PC-9 (cell line): ENCODE data around the gene ZNF354C. TPM values are rescaled to one million over a fixed set of nuclear protein-coding genes. Genes with fewer than 3 reads are reported as not detected.

Experiments
- BruUV-seq: library from RNA; stranded (reverse); fragments of 400-500 nt; replicated peaks from 2 replicates; lab custom pipeline; 2021; lab: Mats Ljungman, UMichigan
- CTCF ChIA-PET: fragments of 300-600 bp; sonication (Branson Sonifier 250); formaldehyde crosslinking; loops from one replicate; lab custom pipeline; 2022; ENCODE audit warnings: antibody characterized with exemption; lab: Charles Lee
- POLR2A ChIA-PET: fragments of 300-600 bp; sonication (Branson Sonifier 250); formaldehyde crosslinking; loops from one replicate; lab custom pipeline; 2022; ENCODE audit warnings: antibody characterized with exemption; ENCODE audit not compliant: unreplicated experiment; lab: Charles Lee
- DNase-seq, 2 experiments: peaks; one replicate each; pipeline versions ENCODE4 v3.0.0 to v3.0.0-alpha.2; 2015 to 2022; ENCODE audit warnings: mixed read lengths in 1 of 2
- H2AFZ ChIP-seq: fragments of 200-600 bp; sonication (generic); 2 replicates; pipeline ENCODE4 v1.8.1; 2017; ENCODE audit warnings: antibody characterized with exemption
- H3F3A ChIP-seq: fragments of 200-600 bp; sonication (generic); 2 replicates; pipeline ENCODE4 v1.8.1; 2017; ENCODE audit warnings: antibody characterized with exemption, mild to moderate bottlenecking, low read depth; ENCODE audit not compliant: insufficient read depth
- H3K27ac ChIP-seq: fragments of 200-600 bp; sonication (generic); 2 replicates; pipeline ENCODE4 v1.6.1; 2016; ENCODE audit warnings: mixed run types
- H3K27me3 ChIP-seq: fragments of 200-600 bp; sonication (generic); 2 replicates; pipeline ENCODE4 v1.6.1; 2016; ENCODE audit warnings: low read depth, mixed run types; ENCODE audit not compliant: insufficient read depth
- H3K36me3 ChIP-seq: fragments of 200-600 bp; sonication (generic); 2 replicates; pipeline ENCODE4 v1.6.1; 2016; ENCODE audit warnings: low read depth, mixed run types
- H3K4me1 ChIP-seq: fragments of 200-600 bp; sonication (generic); replicated peaks from 2 replicates; pipeline ENCODE4 v1.6.1; 2016; ENCODE audit warnings: mixed run types; ENCODE audit not compliant: insufficient read depth
- H3K4me2 ChIP-seq: fragments of 200-600 bp; sonication (generic); 2 replicates; pipeline ENCODE4 v1.6.1; 2017; ENCODE audit warnings: mixed run types
- H3K4me3 ChIP-seq: fragments of 200-600 bp; sonication (generic); 2 replicates; pipeline ENCODE4 v1.6.1; 2016; ENCODE audit warnings: mixed run types
- H3K79me2 ChIP-seq: fragments of 200-600 bp; sonication (generic); 2 replicates; pipeline ENCODE4 v1.6.1; 2017; ENCODE audit warnings: low read depth, mixed run types
- H3K9me2 ChIP-seq: fragments of 200-600 bp; sonication (generic); 2 replicates; pipeline ENCODE4 v1.8.1; 2017; ENCODE audit warnings: mild to moderate bottlenecking; ENCODE audit not compliant: insufficient read depth
- H3K9me3 ChIP-seq: fragments of 200-600 bp; sonication (generic); 2 replicates; pipeline ENCODE4 v1.8.1; 2016; ENCODE audit warnings: low read depth; ENCODE audit not compliant: insufficient read depth
- H4K20me1 ChIP-seq: fragments of 200-600 bp; sonication (generic); 2 replicates; pipeline ENCODE4 v1.8.1; 2017; ENCODE audit not compliant: insufficient read depth
- CTCF ChIP-seq: fragments of 200-600 bp; sonication (generic); conservative IDR thresholded peaks from 2 replicates; pipeline ENCODE4 v1.6.1; 2017; ENCODE audit warnings: mixed run types, antibody characterized with exemption, mild to moderate bottlenecking, moderate library complexity
- EZH2 ChIP-seq: fragments of 200-600 bp; sonication (generic); IDR thresholded peaks from 2 replicates; pipeline ENCODE4 v1.8.0; 2017; ENCODE audit warnings: antibody characterized with exemption, low read depth
- intact Hi-C: fragments of 100-400 bp; cut with micrococcal nuclease; formaldehyde crosslinking; loops from one replicate; pipeline ENCODE4 v1.10.0; 2022; ENCODE audit not compliant: unreplicated experiment
- total RNA-seq: library from RNA; stranded (reverse); gene quantifications from 2 replicates; pipeline ENCODE4 v1.2.3, GENCODE V29; 2021

Gene ZNF354C
- total RNA-seq, 1 experiment from 2014 or later, result 2.5 TPM

- Histone ChIP-seq H3K4me1 (no peaks in the 10 kb centered on the region), H2AFZ (no peak overlapping the region), H3K4me2 (no peak overlapping the region), H3K9me2 (no peaks in the 10 kb centered on the region), H3K9me3 (0 out of 2 replicates have a peak, but pooled peaks cover 3% of the 10 kb centered on the region), H3F3A (no peaks in the 10 kb centered on the region), H3K79me2 (no peaks in the 10 kb centered on the region), H3K27ac (no peak overlapping the region), H4K20me1 (no peaks in the 10 kb centered on the region), H3K36me3 (no peaks in the 10 kb centered on the region), H3K4me3 (no peak overlapping the region), H3K27me3 (peaks cover 83% of the 10 kb centered on the region)
- no peak for DNase-seq
- intact Hi-C loops, result no loop called here
- ChIA-PET POLR2A (no interaction called here), CTCF (no interaction called here)
- BruUV-seq, result no TSS peak
- no peak for TF ChIP-seq EZH2
- TF ChIP-seq CTCF, result no peak
These were observed 53.0 kb downstream of the ZNF354C start for GRCh38 chr5:179113143-179113530.

GRCh38 chr5:179113945-179114641 lies 53.9 kb downstream of the ZNF354C start:
- POLR2A ChIA-PET, result no interaction called here
- Histone ChIP-seq H3K9me2 (no peaks in the 10 kb centered on the region), H3F3A (no peaks in the 10 kb centered on the region), H3K79me2 (no peaks in the 10 kb centered on the region), H3K27ac (no peak overlapping the region), H3K36me3 (no peaks in the 10 kb centered on the region), H4K20me1 (no peaks in the 10 kb centered on the region), H3K27me3 (peaks cover 93% of the 10 kb centered on the region), H3K4me3 (no peak overlapping the region), H2AFZ (no peak overlapping the region), H3K9me3 (0 out of 2 replicates have a peak, but pooled peaks cover 3% of the 10 kb centered on the region), H3K4me1 (no peaks in the 10 kb centered on the region), H3K4me2 (no peak overlapping the region)
- BruUV-seq, result no TSS peak
- CTCF ChIA-PET, result no interaction called here
- intact Hi-C loops, result no loop called here
- TF ChIP-seq EZH2, result no peak
- no peak for DNase-seq

GRCh38 chr5:179114756-179115155 lies 54.6 kb downstream of the ZNF354C start:
- POLR2A ChIA-PET, result no interaction called here
- no peaks in the 10 kb centered on the region for H3K4me1 ChIP-seq
- no peak for DNase-seq
- intact Hi-C loops, result no loop called here
- TF ChIP-seq EZH2, result no peak
- TF ChIP-seq CTCF, result no peak
- CTCF ChIA-PET, result no interaction called here
- 0 out of 2 replicates have a peak, but pooled peaks cover 3% of the 10 kb centered on the region for H3K9me3 ChIP-seq
- no peaks in the 10 kb centered on the region for H3K9me2 ChIP-seq
- no peak overlapping the region for H2AFZ ChIP-seq
- H3K27me3 ChIP-seq, result peaks cover 97% of the 10 kb centered on the region
- no TSS peak for BruUV-seq
- no peak overlapping the region for H3K4me2 ChIP-seq
- no peaks in the 10 kb centered on the region for H4K20me1 ChIP-seq
- no peaks in the 10 kb centered on the region for H3K79me2 ChIP-seq
- no peak overlapping the region for H3K27ac ChIP-seq
- H3K4me3 ChIP-seq, result no peak overlapping the region
- no peaks in the 10 kb centered on the region for H3F3A ChIP-seq
- no peaks in the 10 kb centered on the region for H3K36me3 ChIP-seq
